Activated CD8-positive, alpha-beta memory T cell treated with anti-CD3 and anti-CD28 coated beads, Interleukin-2, amount 50 U/mL, for 24 hours (primary cell): ENCODE measurements around the gene PRKAR1B.

Source experiments
- DNase-seq: peaks from one replicate; pipeline ENCODE4 v3.0.0-alpha.2; 2020; ENCODE audit errors: extremely low read depth

PRKAR1B gene

GRCh38 chr7:693280-693679 is 33.8 kb downstream of the PRKAR1B start:
- no peak for DNase-seq

GRCh38 chr7:691361-692045 is 35.6 kb downstream of the PRKAR1B start:
- no peak for DNase-seq

GRCh38 chr7:690478-691360 is 36.4 kb downstream of the PRKAR1B start:
- no peak for DNase-seq

GRCh38 chr7:685540-685939 is 41.5 kb downstream of the PRKAR1B start:
- no peak for DNase-seq

- DNase-seq, result no peak
Measured at GRCh38 chr7:684416-684815, 42.7 kb downstream of the PRKAR1B start.

GRCh38 chr7:683526-684205 is 43.4 kb downstream of the PRKAR1B start:
- DNase-seq, result no peak

- no peak for DNase-seq
Measured at GRCh38 chr7:682810-683209, 44.3 kb downstream of the PRKAR1B start.

GRCh38 chr7:681551-682307 is 45.4 kb downstream of the PRKAR1B start:
- no peak for DNase-seq

GRCh38 chr7:680411-681127 is 46.5 kb downstream of the PRKAR1B start:
- no peak for DNase-seq

GRCh38 chr7:676972-677385 is 50.1 kb downstream of the PRKAR1B start:
- no peak for DNase-seq

- DNase-seq, result no peak
Measured at GRCh38 chr7:676246-676971, 50.7 kb downstream of the PRKAR1B start.

- DNase-seq, result no peak
Measured at GRCh38 chr7:674454-675410, 52.3 kb downstream of the PRKAR1B start.

GRCh38 chr7:673681-674453 is 53.2 kb downstream of the PRKAR1B start:
- DNase-seq, result no peak

GRCh38 chr7:672891-673290 is 54.2 kb downstream of the PRKAR1B start:
- DNase-seq, result no peak

- DNase-seq, result no peak
Measured at GRCh38 chr7:671415-672042, 55.6 kb downstream of the PRKAR1B start.

GRCh38 chr7:670501-671390 is 56.3 kb downstream of the PRKAR1B start:
- DNase-seq, result no peak

- no peak for DNase-seq
Measured at GRCh38 chr7:668958-669357, 58.1 kb downstream of the PRKAR1B start.
